HG02938 (cell line): ENCODE data around the gene NKAIN2.
"Not testable (repeated sequence)": the region's sequence is repeated elsewhere in the genome, so short reads cannot be mapped to it uniquely, and the experiment has no call there.

ENCODE experiments used
- ATAC-seq: cut with Tn5 transposase; IDR thresholded peaks from one replicate; pipeline ENCODE4 v1.9.1; 2021; ENCODE audit warnings: mild to moderate bottlenecking, moderate library complexity; ENCODE audit not compliant: unreplicated experiment

Gene NKAIN2

DNA sequence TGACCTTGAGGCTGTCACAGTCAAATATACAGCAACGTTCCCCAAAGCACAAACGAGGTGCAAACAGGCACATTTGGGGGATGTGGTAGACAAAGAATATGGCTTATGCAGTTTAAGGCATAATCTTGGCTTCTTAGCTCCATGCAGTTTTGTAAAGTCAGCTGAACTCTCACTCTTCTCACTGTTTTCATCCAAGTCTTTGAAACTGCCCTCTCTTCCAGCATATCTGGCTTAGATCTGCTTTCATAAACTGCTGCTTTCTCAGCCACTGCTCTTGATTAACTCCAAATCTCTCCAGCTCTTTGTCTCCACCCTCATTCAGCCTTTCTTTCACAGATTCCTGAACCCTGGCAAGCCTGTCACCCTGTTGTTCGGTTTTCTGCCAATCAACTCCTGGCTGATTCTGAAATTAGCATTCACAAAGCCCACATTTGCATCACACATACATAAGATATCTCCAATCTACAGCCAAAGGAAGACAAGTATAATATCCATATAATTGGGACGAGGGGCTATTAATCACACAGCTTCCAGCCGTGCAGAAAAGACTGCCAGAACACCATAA lies 857.5 kb downstream of the NKAIN2 start:
- ATAC-seq: no peak

- ATAC-seq: no peak
These were observed 864.4 kb downstream of the NKAIN2 start for GRCh38 chr6:124668028-124668427.

DNA sequence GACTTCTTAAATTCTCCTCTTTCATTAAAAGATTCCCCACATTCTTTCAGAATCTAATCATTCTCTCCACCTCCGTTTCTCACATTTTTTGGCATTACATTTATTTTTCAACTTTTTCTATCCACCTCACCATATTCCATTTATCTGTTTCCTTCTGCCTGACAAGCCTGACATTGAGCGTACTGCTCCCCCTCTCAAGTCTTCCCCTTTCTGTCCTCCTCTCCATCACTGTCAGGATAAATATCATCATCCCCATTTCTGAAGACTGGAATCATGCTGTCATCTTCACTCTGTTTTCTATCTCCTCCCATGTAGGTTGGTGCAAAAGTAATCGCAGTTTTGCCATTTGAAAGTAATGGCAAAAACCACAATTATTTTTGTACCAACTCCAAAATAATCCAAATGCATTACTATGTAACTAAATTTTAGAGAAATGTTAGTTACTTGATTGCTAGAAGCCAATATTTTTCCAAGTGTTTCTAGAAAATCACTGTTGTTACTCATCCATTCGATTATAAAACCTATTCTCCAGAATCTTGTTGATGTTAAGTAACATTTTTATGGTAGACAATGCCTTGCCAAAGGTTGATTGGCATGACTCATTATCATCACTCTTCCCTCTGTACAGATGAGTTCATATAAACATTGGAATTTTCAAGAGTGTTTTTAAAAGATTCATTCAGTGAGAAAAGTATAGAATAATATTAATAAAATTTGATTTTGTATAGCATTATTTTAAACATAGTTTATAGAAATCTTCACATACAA lies 866.2 kb downstream of the NKAIN2 start:
- no peak for ATAC-seq

DNA sequence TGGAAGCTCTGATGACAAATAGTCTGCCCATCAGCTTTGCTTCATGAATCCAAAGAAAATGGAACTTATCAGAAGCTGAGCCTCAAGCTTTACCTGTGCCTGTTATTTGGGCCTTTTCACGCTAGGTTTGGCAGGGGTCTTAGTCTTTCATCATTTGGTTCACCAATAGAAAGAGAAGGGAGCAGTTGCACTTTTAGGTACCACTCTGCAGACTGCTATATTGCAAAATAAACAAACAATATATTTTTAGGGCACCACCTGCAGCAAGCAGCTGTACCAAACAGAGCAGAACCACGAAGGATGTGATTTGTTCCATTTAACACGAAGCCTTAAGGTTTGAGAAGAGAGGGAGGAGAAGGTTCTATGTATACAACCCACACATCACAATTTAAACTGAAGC lies 867.1 kb downstream of the NKAIN2 start:
- no peak for ATAC-seq

DNA sequence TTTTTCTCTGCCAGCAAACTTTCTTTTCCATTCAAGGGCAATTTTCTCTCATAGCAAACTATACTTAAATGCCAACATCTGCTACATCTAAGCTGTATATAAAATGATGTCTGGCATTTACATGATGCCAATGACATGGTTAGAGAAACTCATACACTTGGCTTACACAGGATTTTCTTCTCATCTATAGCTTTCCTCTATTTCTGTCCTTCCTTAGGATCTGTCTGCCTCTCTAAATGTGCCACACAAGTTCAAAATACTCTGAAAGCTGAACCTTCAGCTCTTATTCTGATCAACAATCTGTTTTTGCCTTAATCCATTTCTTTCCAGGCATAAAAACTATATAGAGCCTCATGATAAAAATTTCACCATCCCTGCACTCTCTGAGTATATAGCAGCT lies 867.7 kb downstream of the NKAIN2 start:
- no peak for ATAC-seq

DNA sequence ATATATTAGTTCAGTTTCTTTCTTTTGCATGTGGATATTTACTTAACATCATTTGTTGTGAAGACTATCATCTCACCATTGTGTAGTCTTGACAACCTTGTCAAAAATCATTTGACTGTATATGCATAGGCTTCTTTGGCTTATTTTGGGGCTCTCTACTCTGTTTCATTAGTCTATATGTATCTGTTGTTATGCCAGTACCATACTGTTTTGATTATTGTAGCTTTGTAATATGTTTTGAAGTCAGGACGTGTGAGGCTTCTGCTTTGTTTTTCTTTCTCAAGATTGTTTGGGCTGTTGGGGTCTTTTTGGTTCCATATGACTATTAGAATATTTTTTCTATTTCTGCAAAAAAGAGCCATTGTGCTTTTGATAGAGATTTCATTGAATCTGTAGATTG lies 870.4 kb downstream of the NKAIN2 start:
- ATAC-seq: no peak

- no peak for ATAC-seq
These were observed 872.4 kb downstream of the NKAIN2 start for GRCh38 chr6:124676033-124676432.

- no peak for ATAC-seq
These were observed 874.2 kb downstream of the NKAIN2 start for GRCh38 chr6:124677874-124678273.

GRCh38 chr6:124679387-124679786 lies 875.7 kb downstream of the NKAIN2 start:
- no peak for ATAC-seq

GRCh38 chr6:124682751-124683150 lies 879.1 kb downstream of the NKAIN2 start:
- ATAC-seq: no peak

GRCh38 chr6:124683507-124683906 lies 879.8 kb downstream of the NKAIN2 start:
- ATAC-seq: no peak

GRCh38 chr6:124684621-124685020 lies 881.0 kb downstream of the NKAIN2 start:
- no peak for ATAC-seq

DNA sequence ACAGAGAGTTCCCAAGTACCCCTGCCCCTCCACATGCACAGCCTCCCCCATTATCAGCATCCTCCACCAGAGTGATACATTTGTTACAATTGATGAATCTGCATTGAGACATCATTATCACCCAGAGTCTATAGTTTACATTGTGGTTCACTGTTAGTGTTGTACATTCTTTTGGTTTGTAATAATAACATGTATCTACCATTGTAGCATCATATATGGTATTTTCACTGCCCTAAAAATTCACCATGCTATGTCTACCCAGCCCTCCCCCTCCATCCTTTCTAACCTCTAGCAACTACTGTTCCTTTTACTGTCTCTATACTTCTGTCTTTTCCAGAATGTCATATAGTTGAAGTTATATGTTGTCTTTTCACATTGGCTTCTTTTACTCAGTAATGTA lies 884.7 kb downstream of the NKAIN2 start:
- ATAC-seq: no peak

- no peak for ATAC-seq
These were observed 890.6 kb downstream of the NKAIN2 start for GRCh38 chr6:124694139-124694705.

- no peak for ATAC-seq
These were observed 895.4 kb downstream of the NKAIN2 start for GRCh38 chr6:124699038-124699437.

DNA sequence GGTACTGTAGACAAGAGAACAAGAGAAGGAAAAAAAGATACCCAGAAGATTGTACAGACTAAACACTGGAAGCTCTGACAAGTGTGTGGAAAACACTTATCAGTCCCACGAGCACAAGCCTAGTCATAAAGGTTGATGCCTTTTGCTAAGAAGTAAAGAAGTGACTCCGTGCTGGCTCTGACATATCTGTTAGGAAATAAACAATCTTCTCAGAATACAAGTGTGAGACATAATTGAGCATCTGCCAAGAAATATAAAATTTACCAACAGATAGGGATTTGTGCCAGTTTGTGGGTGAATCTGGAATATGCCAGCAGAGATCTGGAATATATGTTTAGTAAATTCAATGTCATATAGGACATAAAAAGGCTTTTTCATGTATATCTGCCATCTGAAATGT lies 899.9 kb downstream of the NKAIN2 start:
- no peak for ATAC-seq

DNA sequence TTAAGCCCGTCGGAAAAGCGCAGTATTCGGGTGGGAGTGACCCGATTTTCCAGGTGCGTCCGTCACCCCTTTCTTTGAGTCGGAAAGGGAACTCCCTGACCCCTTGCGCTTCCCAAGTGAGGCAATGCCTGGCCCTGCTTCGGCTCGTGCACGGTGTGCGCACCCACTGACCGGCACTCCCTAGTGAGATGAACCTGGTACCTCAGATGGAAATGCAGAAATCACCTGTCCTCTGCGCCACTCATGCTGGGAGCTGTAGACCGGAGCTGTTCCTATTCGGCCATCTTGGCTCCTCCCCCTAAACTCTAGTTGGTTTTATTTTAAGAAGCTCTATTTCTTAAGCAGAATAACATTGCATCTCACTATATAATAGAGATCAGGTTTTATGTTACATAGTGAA lies 908.9 kb downstream of the NKAIN2 start:
- ATAC-seq: not testable (repeated sequence)

DNA sequence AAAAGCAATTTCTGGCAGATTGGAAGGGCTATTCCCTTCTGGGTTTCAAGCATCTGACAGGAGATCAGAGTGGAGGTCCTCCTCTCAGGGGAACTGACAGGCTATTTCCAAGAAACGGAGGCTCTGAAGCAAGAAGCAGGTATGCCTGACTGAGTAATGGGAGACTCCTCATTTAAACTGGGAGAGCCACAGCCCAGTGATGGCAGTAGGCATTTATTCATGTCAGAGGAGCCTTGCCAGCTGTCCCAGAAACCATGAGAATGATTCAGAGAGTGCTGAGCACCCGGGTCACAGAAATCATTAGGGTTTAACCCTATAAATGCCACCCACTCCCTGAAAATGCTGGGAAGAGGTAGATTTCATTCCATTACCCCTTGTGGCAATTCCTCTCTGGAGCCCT lies 911.1 kb downstream of the NKAIN2 start:
- no peak for ATAC-seq

GRCh38 chr6:124719913-124720312 lies 916.2 kb downstream of the NKAIN2 start:
- ATAC-seq: no peak

- no peak for ATAC-seq
These were observed 917.7 kb downstream of the NKAIN2 start for GRCh38 chr6:124721331-124721730.

- ATAC-seq: no peak
These were observed 918.6 kb downstream of the NKAIN2 start for GRCh38 chr6:124722141-124722878.

DNA sequence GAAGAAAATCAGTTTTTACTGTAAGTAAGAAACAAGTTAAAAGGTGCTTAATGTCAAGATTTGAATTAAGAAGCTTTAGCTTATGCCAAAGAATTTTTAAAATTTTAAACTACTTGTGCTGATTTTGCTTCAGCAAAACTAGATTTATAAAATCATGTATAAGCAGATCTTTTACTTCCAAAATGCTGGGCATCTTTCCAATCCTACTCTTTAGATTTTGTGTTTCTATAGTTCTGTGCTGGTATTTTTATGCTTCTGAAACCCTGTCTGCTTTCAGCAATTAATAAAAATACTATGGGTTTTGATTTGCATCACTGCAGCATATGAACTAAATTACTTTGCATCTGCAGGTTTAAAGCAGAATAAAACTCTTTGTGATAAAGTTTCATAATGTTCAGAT lies 920.0 kb downstream of the NKAIN2 start:
- no peak for ATAC-seq
